Mesendoderm (in vitro differentiated cells): ENCODE measurements around the gene CACNA1C.

Experiments used
- DNase-seq: peaks from one replicate; pipeline ENCODE4 v3.0.0; 2013
- H2AK5ac ChIP-seq: 2 replicates; pipeline ENCODE4 v1.6.1; 2013; ENCODE audit warnings: low read length, inconsistent platforms
- H2BK120ac ChIP-seq: 2 replicates; pipeline ENCODE4 v1.6.1; 2013; ENCODE audit warnings: low read depth, mild to moderate bottlenecking, low read length, moderate library complexity, mixed read lengths
- H2BK15ac ChIP-seq: replicated peaks from 2 replicates; pipeline ENCODE4 v1.6.1; 2013; ENCODE audit warnings: low read depth, mild to moderate bottlenecking, moderate library complexity
- H2BK5ac ChIP-seq: 2 replicates; pipeline ENCODE4 v1.6.1; 2013; ENCODE audit warnings: low read length, inconsistent platforms
- H3K18ac ChIP-seq: 2 replicates; pipeline ENCODE4 v1.6.1; 2013; ENCODE audit warnings: mild to moderate bottlenecking, low read length, mixed read lengths
- H3K23ac ChIP-seq: one replicate; pipeline ENCODE4 v1.6.1; 2013; ENCODE audit warnings: low read length
- H3K27ac ChIP-seq: 2 replicates; pipeline ENCODE4 v1.5.1; 2013; ENCODE audit warnings: low read depth, mild to moderate bottlenecking, inconsistent platforms, low read length, moderate library complexity
- H3K27me3 ChIP-seq: 2 replicates; pipeline ENCODE4 v1.6.1; 2013; ENCODE audit warnings: low read length, control low read depth, mild to moderate bottlenecking, inconsistent platforms; ENCODE audit not compliant: insufficient read depth, poor library complexity
- H3K36me3 ChIP-seq: 2 replicates; pipeline ENCODE4 v1.6.1; 2013; ENCODE audit warnings: low read length, inconsistent platforms; ENCODE audit not compliant: control insufficient read depth, insufficient read depth
- H3K4ac ChIP-seq: one replicate; pipeline ENCODE4 v1.6.1; 2013; ENCODE audit warnings: low read depth, mild to moderate bottlenecking, low read length, moderate library complexity
- H3K4me1 ChIP-seq: 2 replicates; pipeline ENCODE4 v1.6.1; 2013; ENCODE audit warnings: low read depth, low read length, inconsistent platforms; ENCODE audit not compliant: control insufficient read depth
- H3K4me2 ChIP-seq: 2 replicates; pipeline ENCODE4 v1.6.1; 2013; ENCODE audit warnings: low read length
- H3K4me3 ChIP-seq: 2 replicates; pipeline ENCODE4 v1.5.1; 2013; ENCODE audit warnings: mild to moderate bottlenecking, low read length
- H3K56ac ChIP-seq: one replicate; pipeline ENCODE4 v1.6.1; 2013; ENCODE audit warnings: low read length
- H3K79me1 ChIP-seq: 2 replicates; pipeline ENCODE4 v1.6.1; 2013; ENCODE audit warnings: low read length, inconsistent platforms
- H3K79me2 ChIP-seq: 2 replicates; pipeline ENCODE4 v1.6.1; 2013; ENCODE audit warnings: mild to moderate bottlenecking, low read length; ENCODE audit not compliant: control insufficient read depth, insufficient read depth
- H3K9ac ChIP-seq: 2 replicates; pipeline ENCODE4 v1.6.1; 2013; ENCODE audit warnings: low read length, inconsistent platforms
- H4K5ac ChIP-seq: one replicate; pipeline ENCODE4 v1.6.1; 2013; ENCODE audit warnings: low read length
- H4K8ac ChIP-seq: one replicate; pipeline ENCODE4 v1.6.1; 2013; ENCODE audit warnings: low read depth, mild to moderate bottlenecking, control low read depth, low read length, moderate library complexity
- WGBS: extraction: QIAGEN DNeasy Blood & Tissue Kit; methylation state at CpG from one replicate; pipeline ENCODE4 v1.1.7; 2013; ENCODE audit warnings: low lambda C conversion rate, missing lambda C conversion rate; ENCODE audit not compliant: insufficient coverage; ENCODE audit errors: extremely low coverage; 5-methylcytosine and 5-hydroxymethylcytosine counted together

The CACNA1C gene

DNA sequence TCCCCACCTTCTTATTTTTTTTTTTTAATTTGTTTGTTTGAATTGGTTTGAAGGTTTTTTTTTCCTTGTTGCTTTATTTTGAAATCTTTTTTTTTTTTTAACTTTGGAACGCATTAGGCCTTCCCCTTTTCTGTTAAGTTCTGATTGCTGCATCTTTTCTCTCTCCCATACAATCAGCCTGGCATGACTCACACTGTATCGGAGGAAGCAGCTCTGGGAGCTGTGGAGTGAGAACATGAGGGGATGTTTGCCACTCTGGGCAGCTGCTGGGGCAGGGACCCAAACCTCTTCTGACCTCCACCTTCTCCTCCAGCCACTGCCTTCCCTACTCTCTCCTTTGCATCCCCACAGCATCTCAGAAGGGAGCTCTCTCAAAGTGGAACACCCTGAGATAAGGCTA is 581.7 kb downstream of the CACNA1C start:
- Histone ChIP-seq H3K4me3 (no peak overlapping the region), H4K8ac (no peak overlapping the region), H3K18ac (no peak overlapping the region), H3K4me1 (peaks cover under 1% of the 10 kb centered on the region), H3K79me2 (no peaks in the 10 kb centered on the region), H2AK5ac (no peak overlapping the region), H3K27ac (no peak overlapping the region), H3K36me3 (no peaks in the 10 kb centered on the region), H3K4me2 (no peak overlapping the region), H3K56ac (no peak overlapping the region), H3K79me1 (no peaks in the 10 kb centered on the region), H2BK15ac (no peak overlapping the region), H3K23ac (no peak overlapping the region), H3K4ac (no peak overlapping the region), H2BK5ac (no peak overlapping the region), H2BK120ac (no peak overlapping the region), H3K27me3 (no peaks in the 10 kb centered on the region), H3K9ac (no peak overlapping the region), H4K5ac (no peak overlapping the region)
- no CpG with 5 or more reads among the region's 2 CpGs for WGBS
- no peak for DNase-seq

DNA sequence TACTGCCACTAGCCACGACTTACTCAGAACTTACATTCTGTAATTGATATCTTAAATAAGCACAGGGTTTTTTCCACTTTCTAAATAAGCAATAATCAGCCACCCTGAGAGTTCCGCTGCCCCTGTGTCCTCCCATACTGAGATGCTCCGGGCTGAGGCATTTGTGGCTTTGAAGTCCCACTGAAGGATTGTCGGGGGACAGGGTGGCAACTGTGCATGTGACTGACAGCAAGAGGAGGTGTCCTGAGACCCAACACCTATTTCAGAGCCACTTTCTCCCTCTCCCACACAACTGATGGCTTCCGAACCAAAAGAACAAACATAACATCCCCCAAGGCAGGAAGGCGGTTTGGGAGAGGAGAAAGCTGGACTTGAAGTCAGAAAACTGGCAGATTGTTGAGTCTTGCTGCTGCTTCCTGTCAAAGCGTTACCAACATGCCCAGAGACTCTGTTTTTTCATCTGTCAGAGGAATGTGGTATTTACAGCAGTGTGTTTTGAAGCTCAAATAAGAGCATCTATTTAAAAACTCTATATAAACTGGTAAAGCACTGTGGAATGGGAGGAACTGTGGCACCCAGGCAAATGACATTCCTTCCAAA is 584.1 kb downstream of the CACNA1C start:
- Histone ChIP-seq H4K8ac (no peak overlapping the region), H3K79me2 (no peaks in the 10 kb centered on the region), H3K9ac (no peak overlapping the region), H2BK120ac (no peak overlapping the region), H2BK15ac (no peak overlapping the region), H3K27ac (no peak overlapping the region), H3K36me3 (no peaks in the 10 kb centered on the region), H3K4me3 (no peak overlapping the region), H3K56ac (no peak overlapping the region), H4K5ac (no peak overlapping the region), H3K4ac (no peak overlapping the region), H3K79me1 (no peaks in the 10 kb centered on the region), H3K18ac (no peak overlapping the region), H2AK5ac (no peak overlapping the region), H3K27me3 (no peaks in the 10 kb centered on the region), H3K23ac (no peak overlapping the region), H2BK5ac (no peak overlapping the region), H3K4me2 (no peak overlapping the region), H3K4me1 (peaks cover 11% of the 10 kb centered on the region)
- WGBS, result no CpG with 5 or more reads among the region's 7 CpGs
- DNase-seq, result no peak

DNA sequence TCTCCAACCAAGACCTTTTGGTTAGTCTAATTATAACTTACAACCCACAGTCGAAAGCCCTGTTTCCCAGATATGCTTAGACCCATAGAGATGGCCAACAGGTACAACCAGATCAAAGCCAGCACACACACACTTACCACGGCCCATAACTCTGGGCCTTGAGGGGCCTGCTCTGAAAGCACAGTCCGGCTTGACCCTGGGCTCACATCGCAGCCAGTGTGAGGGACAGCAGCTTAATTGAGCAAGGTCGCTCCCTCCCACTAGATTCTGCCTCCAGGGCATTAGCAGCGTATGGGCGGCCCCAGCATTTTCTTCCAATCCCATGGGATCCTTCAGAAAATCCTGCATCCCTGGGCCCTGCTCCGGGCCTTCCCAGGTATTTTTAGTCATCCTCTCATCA is 584.6 kb downstream of the CACNA1C start:
- peaks cover 12% of the 10 kb centered on the region for H3K4me1 ChIP-seq
- no peaks in the 10 kb centered on the region for H3K27me3 ChIP-seq
- no peaks in the 10 kb centered on the region for H3K79me2 ChIP-seq
- H3K4me2 ChIP-seq, result no peak overlapping the region
- no peak overlapping the region for H4K5ac ChIP-seq
- WGBS, result no CpG with 5 or more reads among the region's 8 CpGs
- H3K9ac ChIP-seq, result no peak overlapping the region
- H3K18ac ChIP-seq, result no peak overlapping the region
- H3K27ac ChIP-seq, result no peak overlapping the region
- H3K36me3 ChIP-seq, result no peaks in the 10 kb centered on the region
- H3K56ac ChIP-seq, result no peak overlapping the region
- H3K4me3 ChIP-seq, result no peak overlapping the region
- H4K8ac ChIP-seq, result no peak overlapping the region
- no peak for DNase-seq
- H3K4ac ChIP-seq, result no peak overlapping the region
- no peak overlapping the region for H2BK5ac ChIP-seq
- no peak overlapping the region for H2AK5ac ChIP-seq
- no peak overlapping the region for H3K23ac ChIP-seq
- H2BK15ac ChIP-seq, result no peak overlapping the region
- H3K79me1 ChIP-seq, result no peaks in the 10 kb centered on the region
- H2BK120ac ChIP-seq, result no peak overlapping the region

DNA sequence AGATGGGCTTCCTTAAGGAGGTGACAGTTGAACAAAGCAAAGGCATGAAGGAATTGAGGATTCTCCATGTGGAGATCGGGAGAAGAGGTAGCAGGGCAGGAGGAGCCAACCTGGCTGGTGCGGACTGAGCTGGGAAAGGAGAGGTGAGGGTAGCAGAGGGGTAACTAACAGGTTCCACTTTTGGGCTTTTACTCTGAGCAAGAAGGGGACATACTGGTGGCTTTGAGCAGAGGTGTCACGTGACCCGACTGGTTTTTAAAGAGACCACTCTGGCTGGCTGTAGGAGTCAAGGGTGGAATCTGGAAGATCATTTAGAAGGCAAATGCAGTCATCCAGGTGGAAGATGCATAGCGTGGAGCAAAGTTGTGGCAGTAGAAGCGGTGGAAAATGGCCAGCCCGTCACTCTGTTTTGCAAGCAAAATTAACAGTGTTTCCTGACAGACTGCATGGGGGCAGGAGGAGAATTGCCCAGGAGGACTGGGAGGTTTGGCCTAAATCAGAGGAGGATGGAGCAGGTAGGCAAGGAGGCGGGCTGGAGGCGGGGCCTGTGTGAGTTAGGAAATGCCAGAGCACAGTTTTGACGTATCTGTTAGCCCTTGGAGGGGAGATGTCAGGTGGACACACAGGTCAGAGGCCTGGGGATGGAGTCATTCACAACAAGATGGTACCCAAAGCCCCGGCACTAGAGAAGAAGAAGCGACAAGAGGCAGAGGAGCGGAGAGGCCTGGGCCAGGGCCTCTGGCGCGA is 585.7 kb downstream of the CACNA1C start:
- H3K56ac ChIP-seq, result no peak overlapping the region
- WGBS, result no CpG with 5 or more reads among the region's 15 CpGs

DNA sequence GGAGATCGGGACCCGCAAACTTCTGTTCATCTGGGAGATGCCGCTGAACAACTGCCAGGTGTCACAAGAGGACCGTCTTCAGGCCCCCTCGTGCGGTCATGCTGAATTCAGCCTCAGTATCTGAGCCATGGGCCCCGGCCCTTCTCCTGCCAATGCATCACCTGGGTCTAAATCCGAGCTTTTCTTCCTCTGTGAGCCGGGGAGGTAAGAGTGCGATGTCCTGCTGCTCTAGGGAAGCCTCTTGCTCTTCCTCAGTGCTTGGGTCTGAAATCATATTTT is 586.2 kb downstream of the CACNA1C start:
- H3K4me2 ChIP-seq, result no peak overlapping the region
- no peak overlapping the region for H3K27ac ChIP-seq
- H3K79me2 ChIP-seq, result no peaks in the 10 kb centered on the region
- H3K23ac ChIP-seq, result no peak overlapping the region
- H3K4ac ChIP-seq, result no peak overlapping the region
- H2BK120ac ChIP-seq, result no peak overlapping the region
- H3K9ac ChIP-seq, result no peak overlapping the region
- H2BK15ac ChIP-seq, result no peak overlapping the region
- H2BK5ac ChIP-seq, result no peak overlapping the region
- no peak overlapping the region for H3K56ac ChIP-seq
- no peak overlapping the region for H2AK5ac ChIP-seq
- H3K4me1 ChIP-seq, result peaks cover 12% of the 10 kb centered on the region
- H3K18ac ChIP-seq, result no peak overlapping the region
- no peak overlapping the region for H4K5ac ChIP-seq
- no peak for DNase-seq
- H3K4me3 ChIP-seq, result no peak overlapping the region
- H4K8ac ChIP-seq, result no peak overlapping the region
- no peaks in the 10 kb centered on the region for H3K27me3 ChIP-seq
- no CpG with 5 or more reads among the region's 10 CpGs for WGBS
- no peaks in the 10 kb centered on the region for H3K36me3 ChIP-seq
- H3K79me1 ChIP-seq, result no peaks in the 10 kb centered on the region

More for the DNA sequence above, 585.7 kb downstream of the CACNA1C start:
- Histone ChIP-seq H3K79me2 (no peaks in the 10 kb centered on the region), H3K27ac (no peak overlapping the region), H3K9ac (no peak overlapping the region), H4K5ac (no peak overlapping the region), H2BK120ac (no peak overlapping the region), H3K36me3 (no peaks in the 10 kb centered on the region), H2AK5ac (no peak overlapping the region), H3K4ac (no peak overlapping the region), H3K79me1 (no peaks in the 10 kb centered on the region), H4K8ac (no peak overlapping the region), H2BK5ac (no peak overlapping the region), H3K4me2 (no peak overlapping the region), H3K23ac (no peak overlapping the region), H2BK15ac (no peak overlapping the region), H3K4me3 (no peak overlapping the region), H3K18ac (no peak overlapping the region), H3K4me1 (peaks cover 12% of the 10 kb centered on the region), H3K27me3 (no peaks in the 10 kb centered on the region)
- peak; percentile 10 for DNase-seq

DNA sequence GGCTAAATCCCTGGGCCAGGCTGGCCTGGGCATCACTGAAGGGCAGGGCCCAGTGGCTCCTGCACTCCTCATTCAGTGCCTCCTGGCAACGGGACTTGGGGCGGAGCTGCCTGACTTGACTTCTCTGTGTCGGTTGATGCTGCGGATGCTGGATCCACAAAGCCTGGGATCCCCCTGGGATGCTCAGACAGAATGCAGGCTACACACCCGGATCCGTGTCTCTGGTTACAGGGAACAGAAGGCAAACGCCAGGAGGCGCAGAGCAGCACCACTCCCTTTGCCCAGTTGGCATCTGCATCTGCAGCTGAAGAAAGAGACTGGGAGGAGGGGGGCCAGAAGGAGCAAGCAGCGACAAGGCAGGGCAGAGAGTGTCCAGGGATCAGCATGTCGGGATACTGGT is 587.5 kb downstream of the CACNA1C start:
- H3K56ac ChIP-seq, result no peak overlapping the region
- H4K8ac ChIP-seq, result no peak overlapping the region
- H2BK15ac ChIP-seq, result no peak overlapping the region
- no peak overlapping the region for H2AK5ac ChIP-seq
- no peak overlapping the region for H2BK120ac ChIP-seq
- H3K4me1 ChIP-seq, result peaks cover 12% of the 10 kb centered on the region
- WGBS, result no CpG with 5 or more reads among the region's 10 CpGs
- H3K27me3 ChIP-seq, result no peaks in the 10 kb centered on the region
- H2BK5ac ChIP-seq, result no peak overlapping the region
- no peak overlapping the region for H3K4ac ChIP-seq
- H3K79me2 ChIP-seq, result no peaks in the 10 kb centered on the region
- H3K9ac ChIP-seq, result no peak overlapping the region
- H3K18ac ChIP-seq, result no peak overlapping the region
- H4K5ac ChIP-seq, result no peak overlapping the region
- no peaks in the 10 kb centered on the region for H3K79me1 ChIP-seq
- no peak overlapping the region for H3K27ac ChIP-seq
- H3K36me3 ChIP-seq, result no peaks in the 10 kb centered on the region
- no peak overlapping the region for H3K4me3 ChIP-seq
- no peak overlapping the region for H3K4me2 ChIP-seq
- DNase-seq, result no peak
- no peak overlapping the region for H3K23ac ChIP-seq
